Measurements from ENCODE around the gene IL33.

Gene IL33

GRCh38 chr9:6277417-6277816, 61.8 kb downstream of the IL33 start:
- TF ChIP-seq CTCF (conservative IDR thresholded peaks at IDR 0.05; ENCODE audit: low read depth, low read length) = no peak
- no peak overlapping the region for H3K4me3 ChIP-seq (ENCODE audit: low read length)
- DNase-seq (ENCODE audit: low read depth) = no peak

GRCh38 chr9:6301858-6302257, 86.3 kb downstream of the IL33 start:
- no peak for DNase-seq (ENCODE audit: low read depth)
- no peak overlapping the region for H3K4me3 ChIP-seq (ENCODE audit: low read length)
- no peak for TF ChIP-seq CTCF (conservative IDR thresholded peaks at IDR 0.05; ENCODE audit: low read depth, low read length)

GRCh38 chr9:6302417-6302816, 86.8 kb downstream of the IL33 start:
- peak; percentile 7 for DNase-seq (ENCODE audit: low read depth)
- no peak for TF ChIP-seq CTCF (conservative IDR thresholded peaks at IDR 0.05; ENCODE audit: low read depth, low read length)
- H3K4me3 ChIP-seq (ENCODE audit: low read length) = no peak overlapping the region

- no peak for DNase-seq (ENCODE audit: low read depth)
- no peak for TF ChIP-seq CTCF (conservative IDR thresholded peaks at IDR 0.05; ENCODE audit: low read depth, low read length)
- no peak overlapping the region for H3K4me3 ChIP-seq (ENCODE audit: low read length)
Measured at GRCh38 chr9:6304232-6304631, 88.6 kb downstream of the IL33 start.

DNA sequence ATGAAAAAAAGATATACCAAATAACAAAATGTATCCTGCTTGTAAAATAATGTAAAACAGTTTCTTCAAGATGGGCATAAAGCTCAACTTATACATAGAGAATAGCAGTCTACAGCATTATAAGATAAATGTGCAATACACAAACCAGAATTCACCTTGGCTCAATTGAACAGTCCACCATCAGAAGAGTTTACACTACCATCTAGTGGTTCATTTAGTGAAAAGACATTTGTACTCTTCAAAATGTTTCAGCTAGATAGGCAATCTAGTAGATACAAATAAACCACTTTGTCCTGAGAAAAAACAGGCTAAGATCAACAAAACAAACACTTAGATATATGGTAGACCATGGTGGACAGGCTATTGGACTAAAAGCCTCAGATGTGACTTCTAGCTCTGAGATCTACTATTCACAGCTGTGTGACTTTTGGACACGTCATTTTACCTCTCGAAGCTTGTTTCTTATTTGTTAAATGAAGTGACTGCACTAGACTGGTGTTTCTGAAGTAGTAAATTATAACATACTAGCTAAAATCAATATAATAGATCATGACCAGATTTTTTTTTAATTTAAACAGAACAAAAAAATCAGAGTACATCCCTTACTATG, 90.5 kb downstream of the IL33 start:
- DNase-seq (ENCODE audit: low read depth) = peak; percentile 5

More for the DNA sequence above, 90.5 kb downstream of the IL33 start:
- H3K4me3 ChIP-seq (ENCODE audit: low read length) = no peak overlapping the region
- peak; percentile 55 for TF ChIP-seq CTCF (conservative IDR thresholded peaks at IDR 0.05; ENCODE audit: low read depth, low read length)
